Measurements from ENCODE around the gene SSR2. TPM values are rescaled to one million over a fixed set of nuclear protein-coding genes. Genes with fewer than 3 reads are reported as not detected.
A peak's percentile ranks its signal among the peaks of the same experiment; 100 is the strongest.

The SSR2 gene
- total RNA-seq, 8 experiments from 2014 or later = 199 to 383 (median 327) TPM

GRCh38 chr1:155962599-155963211, 58.0 kb downstream of the SSR2 start:
- WGBS, 10 experiments = 87 to 100% (median 98%) methylated on average over 1 to 9 of the region's 18 CpGs; no CpG with 5 or more reads in 2 of the 10 experiments
- in situ Hi-C loops (cut with MboI; ENCODE audit: low pct_unique_long_range_greater_than_20kb in 2 of 9, low sequenced_read_pairs in 9 of 9, unreplicated experiment in 9 of 9) = no loop called here
- ATAC-seq (replicated peaks in 6 of 8) = no peak
- Histone ChIP-seq H3K4me3 (no peak overlapping the region), H3K4me1 (replicated peaks in 1 of 2) (peaks cover 9 to 12% of the 10 kb centered on the region in 2 donors), H3K27ac (no peak overlapping the region)

- peaks cover 1 to 5% of the 10 kb centered on the region in 2 donors for H3K4me1 ChIP-seq (replicated peaks in 1 of 2)
- no peak overlapping the region for H3K4me3 ChIP-seq
These were observed 58.8 kb downstream of the SSR2 start for GRCh38 chr1:155961937-155962336.

GRCh38 chr1:155960081-155960745, 60.5 kb downstream of the SSR2 start:
- in situ Hi-C loops (cut with MboI; ENCODE audit: low pct_unique_long_range_greater_than_20kb in 2 of 9, low sequenced_read_pairs in 9 of 9, unreplicated experiment in 9 of 9) = no loop called here
- Histone ChIP-seq H3K4me3 (no peak overlapping the region), H3K27ac (no peak overlapping the region), H3K4me1 (replicated peaks in 1 of 2) (no peaks in the 10 kb centered on the region)
- WGBS, 10 experiments = 50 to 100% (median 98%) methylated on average over 1 to 3 of the region's 3 CpGs; no CpG with 5 or more reads in 3 of the 10 experiments
- ATAC-seq (replicated peaks in 6 of 8) = peak in 1 of 8 experiments; percentile 9

More at GRCh38 chr1:155961937-155962336, 58.8 kb downstream of the SSR2 start:
- no peak overlapping the region for H3K27ac ChIP-seq
- in situ Hi-C loops (cut with MboI; ENCODE audit: low pct_unique_long_range_greater_than_20kb in 2 of 9, low sequenced_read_pairs in 9 of 9, unreplicated experiment in 9 of 9) = no loop called here
- WGBS, 10 experiments = 0 to 87% (median 81%) methylated on average over 2 to 5 of the region's 14 CpGs; no CpG with 5 or more reads in 5 of the 10 experiments
- peak; percentile 42 to 99 (median 54) for ATAC-seq (replicated peaks in 6 of 8)

Other genes with a start within 250 kb of the SSR2 start
- 10 to 100 TPM; 21.3 to 71.5 (median 42.9) TPM for gene GON4L, start 163.7 kb downstream of the SSR2 start, total RNA-seq
- gene SYT11, start 161.4 kb downstream of the SSR2 start, total RNA-seq = 100 to 1,000 TPM in 5 of 8 experiments, 1 to 10 TPM in 3; 1.3 to 260 (median 174) TPM
- 10 to 100 TPM; 15.4 to 41.8 (median 28.1) TPM for gene RIT1, start 109.6 kb downstream of the SSR2 start, total RNA-seq
- 10 to 100 TPM; 37.4 to 89.4 (median 62.4) TPM for gene KHDC4, start 86.5 kb downstream of the SSR2 start, total RNA-seq
- gene RXFP4, start 79.3 kb downstream of the SSR2 start, total RNA-seq = 1 to 10 TPM in 4 of 8 experiments, under 1 TPM in 2, not detected in 2; 0.87 to 2.3 (median 1.5) TPM
- gene ARHGEF2, start 42.4 kb downstream of the SSR2 start, total RNA-seq = 100 to 1,000 TPM in 1 of 8 experiments, 10 to 100 TPM in 7; 44.9 to 112 (median 73.5) TPM
- gene UBQLN4, start 32.8 kb upstream of the SSR2 start, total RNA-seq = 10 to 100 TPM; 22.7 to 51.1 (median 35.0) TPM
- gene LAMTOR2, start 33.8 kb upstream of the SSR2 start, total RNA-seq = 100 to 1,000 TPM in 5 of 8 experiments, 10 to 100 TPM in 3; 85.2 to 166 (median 102) TPM
- 1 to 10 TPM in 3 of 8 experiments, under 1 TPM in 2, not detected in 3; 0.50 to 1.3 (median 1.1) TPM for gene RAB25, start 40.2 kb upstream of the SSR2 start, total RNA-seq
- 10 to 100 TPM in 7 of 8 experiments, 1 to 10 TPM in 1; 1.2 to 92.3 (median 33.9) TPM for gene MEX3A, start 61.5 kb upstream of the SSR2 start, total RNA-seq
- 100 to 1,000 TPM in 3 of 8 experiments, 10 to 100 TPM in 5; 29.8 to 370 (median 68.0) TPM for gene LMNA, start 93.8 kb upstream of the SSR2 start, total RNA-seq
- gene SEMA4A, start 132.6 kb upstream of the SSR2 start, total RNA-seq = 1 to 10 TPM in 7 of 8 experiments, under 1 TPM in 1; 0.85 to 6.1 (median 2.7) TPM
- gene SLC25A44, start 173.2 kb upstream of the SSR2 start, total RNA-seq = 10 to 100 TPM; 16.5 to 26.8 (median 20.9) TPM
- gene PMF1, start 192.1 kb upstream of the SSR2 start, total RNA-seq = 100 to 1,000 TPM in 1 of 8 experiments, 10 to 100 TPM in 7; 19.8 to 131 (median 46.3) TPM
- gene BGLAP, start 221.2 kb upstream of the SSR2 start, total RNA-seq = 1 to 10 TPM in 3 of 8 experiments, under 1 TPM in 5; 0.36 to 2.6 (median 0.93) TPM
- gene PAQR6, start 227.1 kb upstream of the SSR2 start, total RNA-seq = 1 to 10 TPM in 7 of 8 experiments, under 1 TPM in 1; 0.61 to 8.6 (median 2.6) TPM